Pulmonary artery endothelial cell (primary cell): ENCODE measurements around the gene GDF9. TPM values are rescaled to one million over a fixed set of nuclear protein-coding genes. Genes with fewer than 3 reads are reported as not detected.
A peak's percentile ranks its signal among the peaks of the same experiment; 100 is the strongest.

Experiments
- DNase-seq: peaks from one replicate; pipeline ENCODE4 v3.0.0-alpha.2; 2011; ENCODE audit warnings: low read depth, low spot score
- total RNA-seq: library from RNA; depleted of rRNA; stranded (reverse); fragments of >200 nt; gene quantifications from 2 replicates; pipeline ENCODE4 v1.2.3, GENCODE V29; 2014

GDF9 gene, protein sequence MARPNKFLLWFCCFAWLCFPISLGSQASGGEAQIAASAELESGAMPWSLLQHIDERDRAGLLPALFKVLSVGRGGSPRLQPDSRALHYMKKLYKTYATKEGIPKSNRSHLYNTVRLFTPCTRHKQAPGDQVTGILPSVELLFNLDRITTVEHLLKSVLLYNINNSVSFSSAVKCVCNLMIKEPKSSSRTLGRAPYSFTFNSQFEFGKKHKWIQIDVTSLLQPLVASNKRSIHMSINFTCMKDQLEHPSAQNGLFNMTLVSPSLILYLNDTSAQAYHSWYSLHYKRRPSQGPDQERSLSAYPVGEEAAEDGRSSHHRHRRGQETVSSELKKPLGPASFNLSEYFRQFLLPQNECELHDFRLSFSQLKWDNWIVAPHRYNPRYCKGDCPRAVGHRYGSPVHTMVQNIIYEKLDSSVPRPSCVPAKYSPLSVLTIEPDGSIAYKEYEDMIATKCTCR
- 0.13 TPM in 1 of 2 replicates, not detected in the other for total RNA-seq

DNA sequence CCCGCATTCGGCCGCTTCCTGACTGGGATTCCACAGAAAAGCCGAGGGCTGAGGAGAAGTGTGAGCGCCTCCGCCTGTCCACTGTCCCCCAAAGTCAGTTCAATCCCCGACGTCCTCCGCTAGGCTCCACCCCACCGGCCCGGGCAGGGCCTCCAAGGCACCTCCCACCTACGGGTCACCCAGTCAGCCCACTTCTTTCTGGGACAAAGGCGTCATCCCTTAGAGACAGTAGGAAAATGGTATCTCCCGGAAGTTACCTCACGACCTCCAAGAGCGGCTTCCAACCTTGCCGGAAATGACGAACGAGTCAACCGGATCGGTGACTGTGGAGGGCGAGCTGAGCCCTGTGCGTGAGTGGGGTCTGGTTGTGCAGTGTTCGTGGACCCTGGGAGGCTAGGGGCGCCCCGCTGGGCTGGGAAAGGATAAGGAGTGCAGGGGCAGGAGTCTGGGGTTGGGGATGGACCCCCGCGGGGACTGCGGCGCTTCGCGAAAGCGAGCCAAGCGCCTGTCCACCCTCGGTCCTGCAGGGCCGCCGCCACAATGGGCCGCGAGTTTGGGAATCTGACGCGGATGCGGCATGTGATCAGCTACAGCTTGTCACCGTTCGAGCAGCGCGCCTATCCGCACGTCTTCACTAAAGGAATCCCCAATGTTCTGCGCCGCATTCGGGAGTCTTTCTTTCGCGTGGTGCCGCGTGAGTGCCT lies at the start of gene GDF9, which contains the start of gene UQCRQ:
Gene GDF9, minus strand, starts transcription at position 128 of the 704 bp plus-strand sequence. CDS start 1,936 bp downstream, outside the sequence.
Gene UQCRQ, plus strand, starts transcription at position 301 of the 704 bp plus-strand sequence. Its CDS starts 240 bp downstream, at position 541.
- DNase-seq: peak; percentile 99

DNA sequence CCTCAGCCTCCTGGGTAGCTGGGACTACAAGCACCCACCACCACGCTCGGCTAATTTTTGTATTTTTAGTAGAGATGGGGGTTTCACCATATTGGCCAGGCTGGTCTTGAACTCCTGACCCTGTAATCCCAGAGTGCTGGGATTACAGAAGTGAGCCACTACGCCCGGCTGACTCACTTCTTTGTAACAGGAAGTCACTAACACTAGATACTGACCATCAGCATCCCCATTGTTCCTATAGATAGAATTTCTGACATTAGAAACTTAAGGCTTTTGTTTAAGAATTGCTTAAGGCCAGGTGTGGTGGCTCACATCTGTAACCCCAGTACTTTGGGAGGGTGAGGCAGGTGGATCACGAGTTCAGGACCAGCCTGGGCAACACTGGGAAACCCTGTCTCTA lies 49.4 kb upstream of the GDF9 start:
- no peak for DNase-seq

DNA sequence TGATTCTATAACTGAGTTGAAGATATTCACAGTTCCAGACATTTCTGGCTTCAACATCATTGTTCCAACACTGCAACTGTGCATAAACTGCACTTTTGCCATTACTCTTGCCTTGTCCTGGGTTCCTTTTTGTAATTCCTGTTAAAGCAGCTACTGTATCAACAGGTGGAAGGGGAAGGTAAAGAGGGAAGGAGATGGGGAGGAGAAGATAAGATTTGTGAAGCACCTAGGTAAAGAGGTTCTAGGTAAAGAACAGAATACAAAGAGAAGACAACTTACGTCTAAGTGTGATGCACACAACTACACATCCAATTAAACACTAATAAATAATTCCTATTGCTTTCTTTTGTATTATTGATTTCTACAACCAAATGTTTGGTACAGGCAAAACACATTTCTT lies 43.4 kb upstream of the GDF9 start:
- DNase-seq: no peak

DNA sequence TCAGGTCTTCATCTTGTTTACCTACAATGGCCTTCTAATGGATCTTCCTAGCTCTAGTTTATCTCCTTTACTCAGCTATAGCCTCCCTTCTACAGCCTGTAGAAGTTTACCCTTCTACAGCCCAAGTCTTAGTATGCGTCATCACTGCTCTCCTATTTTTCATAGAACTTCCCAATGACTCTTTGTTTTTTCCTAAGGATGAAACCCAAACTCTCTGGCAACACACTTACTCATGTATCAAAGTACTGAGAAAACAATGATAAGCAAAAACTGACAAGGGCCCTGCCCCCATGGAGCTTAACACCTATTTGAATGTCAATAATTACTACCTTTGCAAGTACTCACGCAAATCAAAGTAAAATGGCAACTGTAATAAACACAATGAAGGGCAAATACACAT lies 40.9 kb upstream of the GDF9 start:
- peak; percentile 73 for DNase-seq

DNA sequence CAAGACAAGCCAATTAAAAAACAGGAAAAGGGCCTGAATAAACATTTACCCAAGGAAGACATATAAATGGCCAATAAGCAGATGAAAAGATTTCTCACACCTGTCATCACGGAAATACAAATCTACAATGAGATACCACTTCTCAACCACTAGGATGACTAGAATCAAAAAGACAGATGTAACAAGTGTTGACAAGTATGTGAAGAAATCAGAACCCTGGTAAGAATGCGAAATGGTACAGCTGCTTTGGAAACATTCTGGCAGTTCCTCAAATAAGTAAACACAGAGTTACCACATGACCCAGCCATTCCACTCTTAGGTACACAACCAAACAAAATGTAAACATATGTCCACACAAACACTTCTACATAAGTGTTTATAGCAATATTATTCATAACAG lies 39.7 kb upstream of the GDF9 start:
- DNase-seq: peak; percentile 3

DNA sequence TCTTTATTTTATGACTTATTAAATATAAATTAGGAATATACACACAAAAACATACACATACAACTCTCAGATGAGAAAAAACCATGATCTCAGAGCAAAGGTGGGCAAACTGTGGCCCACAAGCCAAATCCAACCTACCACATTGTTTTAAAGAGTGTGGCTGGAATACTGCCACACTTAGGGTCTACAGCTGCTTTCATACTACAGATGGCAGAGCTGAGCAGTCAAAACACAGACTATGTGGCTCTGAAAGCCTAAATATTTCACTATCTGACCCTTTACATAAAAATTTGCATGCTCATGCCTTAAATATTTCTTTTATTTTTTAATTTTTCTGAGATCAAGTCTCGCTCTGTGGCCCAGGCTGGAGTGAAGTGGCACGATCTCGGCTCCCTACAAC lies 35.5 kb upstream of the GDF9 start:
- DNase-seq: no peak

DNA sequence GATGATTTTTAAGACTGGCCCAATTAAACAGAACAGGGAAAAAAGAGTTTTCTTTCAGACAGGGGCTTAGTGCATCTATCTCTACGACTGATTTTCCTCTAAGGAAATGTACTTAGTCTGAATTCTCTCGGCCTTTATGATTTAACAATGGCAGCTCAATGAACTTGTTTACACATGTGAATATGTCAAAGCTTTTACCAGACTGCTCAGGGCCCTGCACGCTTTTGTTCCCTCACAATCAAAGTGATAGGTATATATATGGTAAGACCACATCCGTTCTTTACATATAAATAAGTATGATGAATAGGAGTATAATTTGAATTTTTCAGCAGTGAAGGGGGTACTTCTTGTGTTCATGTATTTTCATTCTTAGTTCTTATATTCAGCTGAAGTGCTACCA lies 34.8 kb upstream of the GDF9 start:
- DNase-seq: no peak

DNA sequence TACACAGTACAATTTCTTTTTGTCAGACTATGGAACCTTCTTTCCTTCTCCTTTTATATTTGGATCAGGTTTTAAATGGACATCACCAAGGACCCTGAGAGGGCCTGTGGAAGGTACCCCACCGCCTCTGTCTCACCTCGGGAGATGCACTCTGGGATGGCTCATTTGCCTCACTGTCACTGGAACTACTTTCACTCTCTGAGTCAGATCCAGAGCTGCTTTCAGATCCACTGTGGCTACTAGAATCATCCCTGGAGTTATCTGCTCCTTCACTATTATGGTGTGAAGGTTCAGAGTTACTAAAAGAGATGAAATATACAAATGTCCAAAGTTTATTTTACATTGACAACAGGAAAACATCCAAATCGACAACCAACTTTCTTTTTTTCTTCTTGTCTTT lies 31.8 kb upstream of the GDF9 start:
- DNase-seq: no peak

DNA sequence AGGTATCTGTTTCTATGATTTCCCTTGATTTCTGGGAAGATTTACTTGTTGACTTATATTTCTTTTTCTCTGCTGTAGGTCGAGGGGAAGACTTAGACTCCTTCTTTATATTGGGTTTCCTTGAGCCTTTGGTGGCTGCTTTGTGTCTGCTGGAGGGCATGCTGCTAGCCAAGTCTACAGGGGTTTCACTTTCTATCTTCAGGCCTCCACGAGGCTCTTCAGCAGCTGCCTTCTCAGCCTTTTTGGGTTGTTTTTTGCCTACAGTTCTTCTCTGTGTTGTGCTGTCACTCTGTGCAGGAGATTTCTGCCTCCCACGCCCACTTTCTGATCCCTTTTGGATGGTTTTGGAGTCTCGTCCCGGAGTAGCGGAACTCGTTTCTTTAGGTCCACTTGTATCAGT lies 30.4 kb upstream of the GDF9 start:
- DNase-seq: no peak

DNA sequence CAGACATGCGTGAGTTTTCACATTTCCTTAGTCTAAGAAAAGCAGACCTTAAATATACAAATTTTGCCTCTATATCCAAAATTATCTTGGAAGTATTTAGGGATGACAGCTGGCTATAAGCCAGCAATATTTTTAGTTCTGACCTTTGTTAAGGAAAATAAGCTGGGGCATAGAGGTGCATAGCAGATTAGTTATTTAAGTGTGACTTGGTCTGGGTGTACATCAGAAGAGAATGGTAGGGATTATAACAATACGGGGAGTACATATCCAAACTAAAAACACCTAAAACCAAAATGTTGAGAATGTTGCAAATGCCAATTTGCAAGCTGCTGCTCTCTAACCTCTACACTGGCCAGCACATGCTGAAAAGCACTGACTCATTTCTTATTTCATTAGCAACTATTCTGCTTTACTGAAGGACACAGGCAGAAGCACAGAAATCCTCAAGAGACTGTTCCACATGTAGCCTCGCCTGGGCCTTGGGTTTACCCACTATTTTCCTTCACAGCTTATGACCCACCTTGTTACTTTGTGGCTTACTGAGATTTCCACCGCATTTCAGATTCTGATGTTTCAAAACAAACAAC lies 29.5 kb upstream of the GDF9 start:
- no peak for DNase-seq

DNA sequence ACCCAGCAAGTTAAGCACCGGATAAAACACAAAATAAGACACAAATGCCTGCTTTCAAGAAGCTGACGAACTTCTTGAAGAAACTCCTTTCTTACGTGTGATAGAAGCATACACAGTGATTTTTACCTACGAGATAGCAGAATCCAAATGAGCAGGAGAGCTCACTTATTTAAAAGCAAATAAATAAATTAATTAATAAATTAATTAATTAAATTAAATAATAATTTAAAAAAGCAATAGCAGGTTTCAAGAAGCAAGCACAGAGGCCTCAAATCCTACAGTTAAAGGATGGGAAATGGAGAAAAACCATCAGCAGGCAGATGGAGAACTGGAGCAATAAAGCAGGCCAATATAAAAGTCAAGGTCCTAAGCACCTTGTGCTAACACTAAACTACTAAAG lies 24.5 kb upstream of the GDF9 start:
- no peak for DNase-seq

DNA sequence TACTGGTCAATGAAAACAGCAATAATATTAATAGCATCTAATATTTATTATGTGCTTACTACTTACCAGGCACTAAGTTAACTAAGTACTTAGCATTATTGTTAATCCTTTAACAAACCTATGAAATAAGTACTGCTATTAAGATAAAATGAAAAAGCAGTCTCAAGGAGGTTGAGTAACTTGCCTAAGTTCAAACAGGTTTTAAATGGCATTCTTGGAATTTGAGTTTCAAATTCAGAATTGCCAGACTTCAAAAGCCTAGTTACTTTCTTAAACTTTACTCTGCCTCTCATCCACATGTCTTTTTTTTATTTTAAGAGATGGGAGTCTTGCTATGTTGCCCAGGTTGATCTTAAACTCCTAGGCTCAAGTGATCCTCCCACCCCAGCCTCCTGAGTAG lies 23.2 kb upstream of the GDF9 start:
- no peak for DNase-seq

DNA sequence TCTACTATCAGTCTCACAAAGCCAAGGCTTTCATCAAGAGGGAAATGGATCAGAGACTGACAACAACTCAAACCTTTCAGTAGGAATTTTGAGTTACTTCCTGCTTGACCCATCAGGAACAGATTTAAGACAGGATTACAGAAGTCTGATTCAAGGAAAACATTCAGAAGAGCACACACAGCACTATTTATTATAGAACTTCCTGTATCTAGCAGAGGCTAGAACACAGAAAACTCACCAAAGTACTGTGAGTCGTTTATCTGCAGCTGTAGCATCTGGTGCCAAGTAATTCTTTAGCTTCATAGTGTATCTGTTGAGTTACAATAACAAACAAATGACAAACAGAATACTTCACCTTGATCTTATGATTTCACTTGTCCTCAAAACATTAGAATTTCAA lies 21.0 kb upstream of the GDF9 start:
- no peak for DNase-seq

DNA sequence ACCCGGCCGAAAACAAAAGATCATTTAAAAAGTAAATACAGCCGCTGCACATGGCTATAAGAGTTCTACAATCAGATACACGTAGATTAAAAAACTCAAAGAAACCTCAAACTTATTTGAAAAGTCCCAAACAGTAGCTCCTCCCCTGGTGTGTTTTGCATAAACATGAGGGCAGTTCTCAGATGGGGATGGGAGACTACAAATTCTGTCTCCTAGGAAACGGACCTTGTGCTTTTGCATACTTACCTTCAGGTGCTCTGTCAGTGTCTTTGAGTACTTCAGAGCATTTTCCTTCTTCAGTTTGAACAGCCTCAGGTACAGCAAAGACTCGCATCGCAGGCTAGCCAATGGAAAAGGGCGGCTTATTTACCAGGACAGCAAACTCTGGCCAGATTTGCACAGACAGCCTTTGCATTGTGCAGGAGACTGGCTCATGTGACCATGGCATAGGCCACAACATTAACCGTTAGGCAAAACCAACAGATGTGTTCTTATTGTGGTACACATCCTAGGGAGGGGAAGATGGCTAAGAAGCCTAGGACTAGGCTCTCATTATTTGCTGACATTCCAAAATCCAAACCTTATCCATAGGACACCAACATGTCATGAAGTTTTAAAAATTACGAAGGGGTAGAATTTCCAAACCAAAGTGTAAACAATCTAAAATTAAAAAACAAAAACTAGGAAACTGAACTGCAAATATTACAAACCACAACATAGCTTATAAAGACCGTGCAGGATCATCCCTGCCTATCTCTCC lies 20.0 kb upstream of the GDF9 start:
- DNase-seq: no peak

DNA sequence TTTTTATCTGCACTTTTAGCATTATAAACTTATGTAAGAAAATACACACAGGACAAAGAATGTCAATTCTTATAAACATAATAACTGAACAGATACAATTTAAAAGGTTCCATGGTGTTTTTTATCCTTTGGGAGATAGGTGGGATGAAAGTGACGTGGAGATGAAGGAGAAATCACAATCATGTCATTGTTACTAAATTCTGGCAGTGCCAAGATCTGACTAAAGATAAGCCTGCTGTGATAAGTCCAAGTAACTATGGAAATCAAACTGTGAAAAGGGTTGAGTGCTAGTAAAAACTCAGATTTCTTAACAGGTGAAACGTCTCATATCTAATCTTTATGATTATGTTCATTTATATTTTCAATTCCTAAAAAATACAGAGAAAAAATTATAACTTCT lies 18.3 kb upstream of the GDF9 start:
- no peak for DNase-seq

DNA sequence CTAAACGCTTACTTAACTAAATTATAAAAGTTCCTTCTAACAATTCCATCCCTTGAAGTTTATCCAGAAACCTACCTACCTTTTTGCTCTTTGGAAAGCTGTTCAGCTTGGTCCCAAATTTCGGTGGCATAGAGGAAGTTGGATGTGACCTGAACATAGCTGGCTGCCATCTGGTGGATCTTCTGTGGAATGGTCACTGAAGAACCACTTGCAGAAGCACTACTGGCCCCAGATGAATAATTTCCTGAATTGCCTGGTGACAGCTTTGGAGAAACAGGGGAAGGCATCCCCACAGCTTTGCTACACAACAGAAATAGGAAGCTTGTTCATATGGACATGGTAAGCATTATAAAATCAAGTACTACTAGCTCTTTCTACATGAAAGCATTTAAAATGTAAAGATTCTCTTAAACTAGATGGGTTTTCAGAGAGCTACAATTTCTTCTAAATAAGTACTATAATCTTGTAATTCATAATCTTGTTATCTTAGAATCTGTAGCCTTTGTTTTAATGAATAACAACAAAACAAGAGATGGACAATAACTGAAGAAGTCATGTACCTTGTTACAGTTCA lies 17.1 kb upstream of the GDF9 start:
- DNase-seq: peak; percentile 45

DNA sequence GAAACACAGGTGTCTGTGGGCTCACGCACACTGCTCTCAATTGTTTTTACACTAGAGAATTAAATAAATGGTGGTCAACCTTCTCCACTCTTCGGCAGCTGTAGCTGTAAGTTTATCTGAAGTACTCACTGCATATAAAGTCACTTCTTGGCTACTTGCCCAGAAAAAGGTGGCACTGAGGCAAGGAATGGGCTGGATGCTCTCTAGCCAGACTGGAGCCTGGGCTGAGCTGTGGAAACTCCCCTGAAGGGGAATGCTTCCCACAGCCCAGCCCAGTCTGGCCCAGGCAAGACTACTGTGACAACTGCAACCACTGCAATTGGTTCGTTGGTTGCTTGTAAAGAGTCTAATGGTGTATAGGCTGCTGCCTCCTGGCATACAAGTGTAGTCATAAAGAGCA lies 11.7 kb upstream of the GDF9 start:
- no peak for DNase-seq

DNA sequence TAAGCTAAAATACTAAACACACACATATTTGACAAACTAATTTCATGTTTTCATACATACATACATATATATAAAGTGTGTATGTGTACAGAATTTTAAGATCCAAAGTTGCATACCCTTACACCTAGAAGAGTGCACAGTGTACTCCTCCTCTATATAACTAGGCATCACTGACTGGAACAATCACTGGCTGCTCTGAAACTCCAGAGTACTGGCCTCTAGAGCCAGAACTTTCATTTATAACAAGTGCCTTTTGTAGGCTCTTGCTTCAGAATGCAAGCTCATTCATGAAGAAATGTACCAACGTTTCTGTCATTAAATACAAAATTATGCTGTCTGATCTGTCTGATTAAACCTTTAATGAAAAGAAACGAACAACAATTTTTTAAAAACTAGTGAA lies 11.2 kb upstream of the GDF9 start:
- DNase-seq: no peak

DNA sequence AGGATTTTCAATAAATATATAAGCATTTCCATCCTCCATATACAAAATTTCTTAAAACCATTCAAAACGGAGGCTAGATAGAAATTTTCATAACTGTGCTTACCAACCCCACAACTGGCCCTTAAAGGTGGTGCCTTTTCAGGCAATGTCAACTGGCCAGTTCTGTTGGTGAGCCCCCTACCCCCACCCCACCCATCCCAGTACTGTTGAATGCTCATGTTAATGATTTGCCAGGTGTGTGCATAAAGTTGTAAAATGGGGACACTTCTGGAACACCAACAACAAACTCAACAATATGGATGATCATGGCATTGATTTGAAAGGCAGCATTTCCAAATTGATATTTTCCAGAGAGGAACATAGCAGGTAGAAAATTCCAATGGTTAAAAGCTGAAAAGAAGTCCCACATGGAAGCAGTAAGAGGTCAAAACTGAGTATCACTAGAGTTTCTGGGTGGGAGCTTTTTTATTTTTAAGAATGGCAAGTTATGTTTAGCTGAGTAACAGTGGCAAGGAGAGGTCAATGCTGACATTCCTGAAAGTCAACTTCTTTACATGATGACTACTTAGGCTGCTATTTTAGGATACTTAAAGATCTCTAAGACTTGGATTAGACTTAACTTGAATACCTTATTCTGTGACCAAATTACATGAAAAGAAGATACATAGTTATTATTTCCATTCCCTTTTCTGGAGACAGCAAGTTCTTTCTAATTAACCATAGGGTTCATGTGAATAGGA lies 9.9 kb upstream of the GDF9 start:
- no peak for DNase-seq

DNA sequence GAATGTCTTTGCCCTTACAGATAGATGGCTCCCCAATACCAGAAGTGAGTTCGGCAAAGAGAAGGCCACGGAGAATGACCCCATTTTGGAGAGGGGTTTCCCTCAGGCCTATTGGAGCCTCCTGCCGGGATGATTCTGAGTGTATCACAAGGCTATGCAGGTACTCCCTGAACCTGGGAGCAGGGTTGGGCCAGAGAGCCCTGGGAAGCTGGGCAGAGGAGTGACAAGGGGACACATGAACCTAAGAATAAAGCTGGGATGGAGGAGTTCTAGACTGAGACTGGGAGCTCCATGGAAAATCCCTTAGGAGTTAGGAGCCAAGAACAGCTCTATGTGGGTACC lies 7.6 kb upstream of the GDF9 start:
- no peak for DNase-seq
